Sigmoid colon (tissue), 3 donors: ENCODE results near the gene UFD1.

Experiments
- POLR2A ChIP-seq, 2 donors: fragments of 450-650 bp; IDR thresholded peaks; one replicate each; pipeline ENCODE4 v1.6.1; 2016; ENCODE audit warnings: antibody characterized with exemption in 2 of 2, mild to moderate bottlenecking in 2 of 2, moderate library complexity in 2 of 2
- TF ChIP-seq, protein P1 (sequence below), 4 experiments: fragments of 450-650 bp in 3 of 4; fragments of 200-600 bp in 1 of 4; IDR thresholded peaks; one replicate each; pipeline ENCODE4 v1.5.1; 2016 to 2019; ENCODE audit warnings: antibody characterized with exemption in 4 of 4, mild to moderate bottlenecking in 3 of 4, moderate library complexity in 2 of 4

DNA sequence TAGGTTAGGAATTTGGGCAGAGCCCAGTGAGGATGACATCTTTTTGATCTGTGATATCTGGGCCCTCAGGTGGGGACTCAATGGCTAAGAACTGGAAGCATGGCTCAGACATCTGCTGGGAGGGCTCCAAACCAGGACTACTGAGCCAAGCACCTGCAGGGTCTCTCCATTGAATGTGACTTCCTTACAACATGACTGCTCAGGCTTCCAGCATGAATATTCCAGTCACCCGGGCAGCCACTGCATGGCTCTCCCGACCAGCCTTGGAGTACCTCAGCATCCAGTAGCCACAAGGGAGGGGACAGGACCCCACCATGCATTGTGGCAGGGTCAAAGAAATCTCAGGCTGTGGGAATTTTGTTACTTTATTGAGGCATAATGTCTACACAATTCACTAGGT lies 9.3 kb upstream of the UFD1 start:
- TF ChIP-seq, protein P1, sequence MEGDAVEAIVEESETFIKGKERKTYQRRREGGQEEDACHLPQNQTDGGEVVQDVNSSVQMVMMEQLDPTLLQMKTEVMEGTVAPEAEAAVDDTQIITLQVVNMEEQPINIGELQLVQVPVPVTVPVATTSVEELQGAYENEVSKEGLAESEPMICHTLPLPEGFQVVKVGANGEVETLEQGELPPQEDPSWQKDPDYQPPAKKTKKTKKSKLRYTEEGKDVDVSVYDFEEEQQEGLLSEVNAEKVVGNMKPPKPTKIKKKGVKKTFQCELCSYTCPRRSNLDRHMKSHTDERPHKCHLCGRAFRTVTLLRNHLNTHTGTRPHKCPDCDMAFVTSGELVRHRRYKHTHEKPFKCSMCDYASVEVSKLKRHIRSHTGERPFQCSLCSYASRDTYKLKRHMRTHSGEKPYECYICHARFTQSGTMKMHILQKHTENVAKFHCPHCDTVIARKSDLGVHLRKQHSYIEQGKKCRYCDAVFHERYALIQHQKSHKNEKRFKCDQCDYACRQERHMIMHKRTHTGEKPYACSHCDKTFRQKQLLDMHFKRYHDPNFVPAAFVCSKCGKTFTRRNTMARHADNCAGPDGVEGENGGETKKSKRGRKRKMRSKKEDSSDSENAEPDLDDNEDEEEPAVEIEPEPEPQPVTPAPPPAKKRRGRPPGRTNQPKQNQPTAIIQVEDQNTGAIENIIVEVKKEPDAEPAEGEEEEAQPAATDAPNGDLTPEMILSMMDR (IDR thresholded peaks at IDR 0.05), result no peak
- no peak for TF ChIP-seq POLR2A (IDR thresholded peaks at IDR 0.05)
